GM12878 (cell line): ENCODE results near the gene PSENEN. TPM values are rescaled to one million over a fixed set of nuclear protein-coding genes. Genes with fewer than 3 reads are reported as not detected.

Experiments
- ATAC-seq: fragments of 200-7000 bp; cut with Tn5 transposase; 3 replicates; pipeline ENCODE4 v1.9.1; 2020; ENCODE audit warnings: mild to moderate bottlenecking, moderate library complexity
- BruUV-seq: library from RNA; stranded (reverse); fragments of 400-500 nt; replicated peaks from 2 replicates; lab custom pipeline; 2021; lab: Mats Ljungman, UMichigan
- CTCF ChIA-PET: fragments of 300-600 bp; sonication (Branson Sonifier 250); formaldehyde crosslinking; extraction: SDS; loops from one replicate; lab custom pipeline; 2021; ENCODE audit warnings: inconsistent platforms; lab: Yijun Ruan, JAX
- POLR2A ChIA-PET: fragments of 350-600 bp; formaldehyde crosslinking; extraction: SDS; loops from one replicate; lab custom pipeline; 2021; ENCODE audit warnings: inconsistent platforms; lab: Charles Lee
- RAD21 ChIA-PET: fragments of 300-600 bp; sonication (Branson Sonifier 250); formaldehyde crosslinking; loops from one replicate; lab custom pipeline; 2023; ENCODE audit warnings: antibody characterized with exemption; ENCODE audit not compliant: unreplicated experiment; lab: Charles Lee
- SMC1A ChIA-PET: fragments of 300-600 bp; sonication (Branson Sonifier 250); formaldehyde crosslinking; loops from one replicate; lab custom pipeline; 2023; ENCODE audit not compliant: unreplicated experiment, uncharacterized antibody; lab: Charles Lee
- DNase-seq: peaks from one replicate; pipeline ENCODE4 v3.0.0-alpha.2; 2011; ENCODE audit warnings: low read depth, low spot score
- FAIRE-seq: peaks from 3 replicates; lab custom pipeline; 2011; peaks lifted over from hg19 to GRCh38; lab: Jason Lieb, UNC
- H2AFZ ChIP-seq: 2 replicates; pipeline ENCODE4 v1.6.0; 2011; ENCODE audit warnings: low read depth, low read length, control low read depth; ENCODE audit not compliant: control insufficient read depth
- H3K27ac ChIP-seq: 2 replicates; pipeline ENCODE4 v1.5.1; 2011; ENCODE audit warnings: control low read depth; ENCODE audit not compliant: control insufficient read depth, insufficient read depth
- H3K27me3 ChIP-seq, 2 experiments: replicated peaks in 1 of 2; 2 replicates each; pipeline versions ENCODE4 v1.6.0 to v1.6.1; 2011; ENCODE audit warnings: low read length in 1 of 2; ENCODE audit not compliant: control insufficient read depth in 2 of 2, insufficient read depth in 2 of 2
- H3K36me3 ChIP-seq, 2 experiments: 2 replicates each; pipeline ENCODE4 v1.5.1; 2011; ENCODE audit warnings: low read length in 1 of 2; ENCODE audit not compliant: control insufficient read depth in 2 of 2, insufficient read depth in 2 of 2
- H3K4me1 ChIP-seq: 2 replicates; pipeline ENCODE4 v1.6.1; 2011; ENCODE audit warnings: mild to moderate bottlenecking, low read length, moderate library complexity, mixed read lengths; ENCODE audit not compliant: control insufficient read depth, insufficient read depth
- H3K4me2 ChIP-seq: 2 replicates; pipeline ENCODE4 v1.6.0; 2011; ENCODE audit warnings: control low read depth; ENCODE audit not compliant: control insufficient read depth, insufficient read depth
- H3K4me3 ChIP-seq: fragments of 200-600 bp; sonication (generic); 2 replicates; pipeline ENCODE4 v1.5.1; 2016
- H3K79me2 ChIP-seq: 2 replicates; pipeline ENCODE4 v1.6.0; 2011; ENCODE audit warnings: low read length; ENCODE audit not compliant: control insufficient read depth, insufficient read depth
- H3K9ac ChIP-seq: 2 replicates; pipeline ENCODE4 v1.8.0; 2011; ENCODE audit warnings: low read length, control low read depth, mixed read lengths; ENCODE audit not compliant: control insufficient read depth, insufficient read depth
- H3K9me3 ChIP-seq: replicated peaks from 3 replicates; pipeline ENCODE4 v1.5.1; 2011; ENCODE audit warnings: mild to moderate bottlenecking, low read length; ENCODE audit not compliant: control insufficient read depth, insufficient read depth
- H4K20me1 ChIP-seq: 2 replicates; pipeline ENCODE4 v1.6.0; 2011; ENCODE audit not compliant: control insufficient read depth, insufficient read depth
- CREB1 ChIP-seq: IDR thresholded peaks from 2 replicates; pipeline ENCODE4 v1.6.1; 2012; ENCODE audit warnings: low read depth, mild to moderate bottlenecking, inconsistent platforms
- CREM ChIP-seq: IDR thresholded peaks from 2 replicates; pipeline ENCODE4 v1.6.1; 2014; ENCODE audit warnings: antibody characterized with exemption, low read depth
- EP300 ChIP-seq, 2 experiments: fragments of 150-350 bp in 1 of 2; IDR thresholded peaks; 2 replicates each; pipeline ENCODE4 v1.6.1; 2011 to 2012; ENCODE audit warnings: low read depth in 2 of 2, low read length in 2 of 2, borderline replicate concordance in 1 of 2, improper control_type of control experiment in 1 of 2, inconsistent platforms in 1 of 2; ENCODE audit not compliant: control insufficient read depth in 1 of 2
- FOS ChIP-seq: IDR thresholded peaks from 3 replicates; pipeline ENCODE4 v1.6.1; 2011; ENCODE audit warnings: borderline replicate concordance; ENCODE audit not compliant: insufficient read length; ENCODE audit errors: extremely low read depth
- KAT2A ChIP-seq: conservative IDR thresholded peaks from 2 replicates; pipeline ENCODE4 v1.6.1; 2011; ENCODE audit warnings: low read depth, low read length; ENCODE audit not compliant: control insufficient read depth
- POLR2AphosphoS5 ChIP-seq: IDR thresholded peaks from 2 replicates; pipeline ENCODE4 v1.6.1; 2011; ENCODE audit warnings: mild to moderate bottlenecking, low read length, inconsistent platforms
- RAD21 ChIP-seq: IDR thresholded peaks from 2 replicates; pipeline ENCODE4 v1.6.1; 2011; ENCODE audit warnings: mild to moderate bottlenecking, low read depth, low read length, moderate library complexity; ENCODE audit not compliant: insufficient read depth
- SPI1 ChIP-seq: IDR thresholded peaks from 2 replicates; pipeline ENCODE4 v1.6.1; 2011; ENCODE audit warnings: low read depth, mild to moderate bottlenecking, low read length, moderate library complexity, borderline replicate concordance; ENCODE audit not compliant: insufficient read depth
- TAF1 ChIP-seq: IDR thresholded peaks from 2 replicates; pipeline ENCODE4 v1.6.1; 2011; ENCODE audit warnings: mild to moderate bottlenecking, low read depth, low read length, borderline replicate concordance
- TARDBP ChIP-seq: IDR thresholded peaks from 2 replicates; pipeline ENCODE4 v1.6.1; 2016; ENCODE audit warnings: borderline replicate concordance
- TBL1XR1 ChIP-seq: IDR thresholded peaks from 2 replicates; pipeline ENCODE4 v1.6.1; 2012; ENCODE audit warnings: low read depth, low read length, improper control_type of control experiment
- YY1 ChIP-seq: IDR thresholded peaks from 2 replicates; pipeline ENCODE4 v1.6.1; 2011; ENCODE audit warnings: low read depth, mild to moderate bottlenecking, low read length
- ZNF24 ChIP-seq: fragments of 450-650 bp; IDR thresholded peaks from 2 replicates; pipeline ENCODE4 v1.6.1; 2017; ENCODE audit warnings: antibody characterized with exemption, mild to moderate bottlenecking
- WGBS: methylation state at CpG from one replicate; pipeline ENCODE4 v1.1.6; 2016; ENCODE audit warnings: low lambda C conversion rate; ENCODE audit not compliant: insufficient replicate concordance, insufficient coverage; ENCODE audit errors: missing lambda C conversion rate; 5-methylcytosine and 5-hydroxymethylcytosine counted together
- in situ Hi-C: fragments of 300-500 bp; cut with MboI; formaldehyde crosslinking; loops from 9 replicates; pipeline ENCODE4 v1.14.3; 2018; ENCODE audit warnings: mixed read lengths
- intact Hi-C: fragments of 100-400 bp; cut with micrococcal nuclease; formaldehyde crosslinking; loops from one replicate; pipeline ENCODE4 v1.14.2; 2022; ENCODE audit not compliant: unreplicated experiment
- polyA plus RNA-seq, 11 experiments: library from polyadenylated mRNA; depleted of rRNA in 4 of 11; unstranded in 6 of 11; stranded (reverse) in 5 of 11; fragments of >200 nt; fragmentation: Nextera tagmentation in 4 of 11; fragmentation: Illumina TruSeq in 1 of 11; extraction: Ambion mirVana in 4 of 11; extraction: Trizol in 1 of 11; gene quantifications; 1 replicate in 1 of 11; 2 replicates in 10 of 11; pipeline versions ENCODE4 v1.2.1 to v1.2.3, GENCODE V29; 2011 to 2016; ENCODE audit warnings: inconsistent platforms in 2 of 11, missing spikeins in 2 of 11, low read depth in 1 of 11
- total RNA-seq, 4 experiments: library from RNA; depleted of rRNA in 3 of 4; stranded (reverse); fragments of >200 nt in 3 of 4; fragmentation: Illumina TruSeq in 1 of 4; extraction: Trizol in 1 of 4; gene quantifications; 2 replicates each; pipeline versions ENCODE4 v1.2.1 to v1.2.3, GENCODE V29; 2013 to 2021

The PSENEN gene
- total and polyA plus RNA-seq, 10 of the 15 experiments (the other 5 are each of a cell fraction or from before 2014, with no cell fraction given) = 14.4 to 178 (median 43.5) TPM

GRCh38 chr19:35745328-35746086 is at the start of gene PSENEN, which contains the start of gene U2AF1L4 (continued):
- no peak for TF ChIP-seq FOS
- TF ChIP-seq CREB1 = peak; percentile 94
- TF ChIP-seq POLR2AphosphoS5 = peak; percentile 47; the same call in 1 of the 2 replicates
- no peak for TF ChIP-seq EP300 (IDR thresholded peaks at IDR 0.05; ENCODE audit: borderline replicate concordance in 1 of 2, control insufficient read depth in 1 of 2, low read depth in 2 of 2, low read length in 2 of 2)
- peak; percentile 60; the same call in 1 of the 2 replicates for TF ChIP-seq TAF1
- 0 out of 2 replicates have a peak, but pooled peaks have one; percentile 30 for TF ChIP-seq TBL1XR1
- peak; percentile 97 for TF ChIP-seq CREM
- TF ChIP-seq TARDBP = 0 out of 2 replicates have a peak, but pooled peaks have one; percentile 49
- peak; percentile 94 for TF ChIP-seq YY1
- TF ChIP-seq, all 136 proteins: peak for 32

- Histone ChIP-seq H2AFZ (no peak overlapping the region), H3K27ac (peak overlapping the region; percentile 79), H3K79me2 (no peaks in the 10 kb centered on the region), H3K9ac (no peak overlapping the region), H3K4me3 (no peak overlapping the region), H3K9me3 (no peaks in the 10 kb centered on the region; the same call in 2 of the 3 replicates), H3K4me2 (no peak overlapping the region), H4K20me1 (no peaks in the 10 kb centered on the region), H3K27me3 (no peaks in the 10 kb centered on the region), H3K36me3 (no peaks in the 10 kb centered on the region), H3K4me1 (peaks cover 22% of the 10 kb centered on the region)
- ATAC-seq = no peak
- intact Hi-C loops (loop anchor here (2.0 kb wide), 1 partner anchor 123 kb away; no protein-coding TSS in a partner anchor), in situ Hi-C loops (no loop called here)
- DNase-seq = no peak
- FAIRE-seq = no peak
- 76% methylated on average over 2 of the region's 2 CpGs for WGBS
- no peak for TF ChIP-seq RAD21
- no peak for TF ChIP-seq SPI1
- TF ChIP-seq ZNF24 = no peak
- TF ChIP-seq KAT2A = no peak
- ChIA-PET CTCF (interaction anchor here (1.2 to 7.8 kb wide), 8 partner anchors 12 to 235 kb away, joined by 4 to 271 read pairs (median 8); partner anchors contain the start of genes IGFLR1, LIN37, PSENEN and U2AF1L4), RAD21 (interaction anchor here (1.0 to 11.0 kb wide), 9 partner anchors 18 to 343 kb away, joined by 3 to 430 read pairs (median 8); partner anchors contain the start of genes IGFLR1, LIN37, PSENEN and U2AF1L4), SMC1A (interaction anchor here (0.8 to 12.3 kb wide), 9 partner anchors 12 to 235 kb away, joined by 3 to 375 read pairs (median 5); partner anchors contain the start of genes IGFLR1, PSENEN and U2AF1L4), POLR2A (interaction anchor here (1.1 to 11.9 kb wide), 9 partner anchors 15 to 365 kb away, joined by 3 to 516 read pairs (median 6); partner anchors contain the start of genes COX6B1, IGFLR1, PSENEN and U2AF1L4)
- TSS peak; percentile 63 for BruUV-seq
These were observed 49.5 kb upstream of the PSENEN start for GRCh38 chr19:35695895-35696422.
